ENCODE results near the gene SKIC8.
A peak's percentile ranks its signal among the peaks of the same experiment; 100 is the strongest.

SKIC8 gene

DNA sequence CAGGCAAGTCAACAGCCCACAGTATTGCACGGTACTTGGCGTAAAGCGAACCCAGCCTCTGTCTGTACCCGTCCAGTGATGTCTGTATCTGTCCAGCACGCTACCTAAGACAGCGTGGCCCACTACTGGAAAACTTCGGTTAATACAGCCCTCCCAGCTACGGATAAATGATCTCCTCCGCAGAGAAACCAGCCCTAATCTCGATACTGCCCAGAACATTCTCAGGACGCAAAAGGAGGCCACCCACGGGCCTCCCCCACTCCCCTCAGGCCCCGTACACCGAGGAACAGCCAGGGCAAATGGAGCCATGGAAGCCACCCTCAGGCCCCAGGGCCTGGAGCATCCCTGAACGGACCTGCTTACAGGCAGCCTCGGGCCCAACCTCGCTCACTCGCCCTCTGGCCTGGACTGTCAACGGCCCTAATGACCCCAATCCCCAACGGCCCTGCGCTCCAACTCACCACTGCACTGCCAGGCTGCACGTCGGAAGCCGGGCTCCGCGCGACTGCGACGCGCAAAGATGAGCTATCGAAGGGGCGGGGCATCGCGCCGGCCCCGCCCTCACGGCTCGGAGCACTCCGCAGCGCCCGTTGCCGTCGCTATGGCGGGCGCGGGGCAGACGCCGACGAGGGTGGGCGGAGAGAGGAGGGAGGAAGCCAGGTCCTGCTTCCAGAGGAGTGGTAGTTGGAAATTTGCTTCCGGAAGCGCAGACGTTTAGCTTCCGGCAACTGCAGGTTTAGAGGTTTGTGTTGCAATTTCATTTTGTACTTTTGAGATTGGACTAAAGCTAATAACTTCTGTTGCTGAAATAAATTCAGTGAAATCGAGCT is at the start of gene SKIC8:
TSS of gene SKIC8 (minus strand) at position 509 of the 830 bp plus-strand sequence. CDS start 3,923 bp downstream, outside the sequence.
- DNase-seq (ENCODE audit: low read depth in 1 of 2, low spot score in 1 of 2): peak; percentile 83 to 89

DNA sequence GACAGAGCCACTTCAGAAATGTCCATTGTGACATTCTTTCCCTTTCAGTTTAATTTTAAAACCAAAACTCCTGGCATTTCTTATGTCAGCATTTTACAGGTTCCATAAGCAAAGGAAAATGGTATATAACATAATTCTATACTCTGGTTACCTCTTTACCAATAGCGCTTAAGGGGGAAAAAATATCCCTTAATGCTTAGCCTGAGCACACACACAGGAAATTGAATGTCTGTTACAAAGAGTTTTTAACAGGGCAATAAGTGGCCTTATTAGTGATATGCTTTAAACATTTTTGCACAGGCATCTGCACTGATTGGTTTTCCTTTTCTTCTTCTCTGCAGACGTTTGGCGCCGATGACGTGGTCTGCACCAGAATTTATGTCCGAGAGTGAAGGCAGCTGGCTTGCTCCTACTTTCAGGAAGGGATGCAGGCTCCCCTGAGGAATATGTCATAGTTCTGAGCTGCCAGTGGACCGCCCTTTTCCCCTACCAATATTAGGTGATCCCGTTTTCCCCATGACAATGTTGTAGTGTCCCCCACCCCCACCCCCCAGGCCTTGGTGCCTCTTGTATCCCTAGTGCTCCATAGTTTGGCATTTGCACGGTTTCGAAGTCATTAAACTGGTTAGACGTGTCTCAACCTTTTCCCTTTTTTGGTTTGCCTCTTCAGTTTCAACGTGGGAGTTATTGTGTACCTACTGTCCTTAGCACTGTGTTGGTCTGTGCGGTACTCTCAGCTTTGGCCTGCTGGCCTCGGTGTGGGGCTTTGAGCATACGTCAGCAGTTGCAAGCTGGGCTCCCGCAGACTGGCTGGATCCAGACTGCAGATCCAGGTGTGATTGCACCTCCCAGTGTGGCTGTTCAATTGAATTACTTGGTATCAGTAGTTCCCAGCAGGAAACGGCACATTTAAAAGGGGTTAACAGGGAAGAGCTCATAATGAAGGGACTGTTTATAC is 48.5 kb upstream of the SKIC8 start:
- no peak for DNase-seq (ENCODE audit: low read depth in 1 of 2, low spot score in 1 of 2)

DNA sequence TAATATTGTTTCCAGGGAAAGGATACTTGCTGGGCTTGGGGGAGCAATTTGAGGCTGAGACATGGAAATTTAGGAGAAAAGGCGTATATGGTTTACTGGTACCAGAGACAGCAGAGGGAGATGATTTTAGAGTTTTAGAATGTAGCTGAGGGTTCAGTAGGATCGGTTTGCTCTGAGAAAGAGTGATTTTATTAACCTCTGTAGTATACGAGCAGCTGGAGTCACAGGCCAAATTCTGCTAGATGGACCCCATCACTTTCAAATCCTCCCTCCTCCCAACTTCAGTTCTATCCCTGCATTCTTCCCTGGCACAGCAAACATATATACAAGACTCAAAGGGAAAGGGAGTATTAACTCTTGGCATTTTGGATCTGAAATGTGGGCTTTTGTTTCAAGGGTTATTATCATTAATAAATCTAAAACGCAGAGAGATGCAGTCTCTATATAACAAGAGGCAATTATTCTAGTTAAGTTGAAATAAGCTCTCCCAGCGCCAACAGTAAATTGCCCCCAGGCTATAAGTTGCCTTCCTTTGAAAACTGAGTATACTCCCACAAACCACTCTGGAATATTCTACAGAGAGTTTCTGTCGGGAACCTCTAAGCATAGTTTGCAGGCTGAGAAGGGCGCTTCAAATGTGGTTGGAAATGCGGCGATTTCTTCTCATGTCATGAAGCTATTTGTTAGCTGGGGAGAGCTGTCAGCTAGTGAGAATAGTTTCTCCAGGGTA is 46.2 kb upstream of the SKIC8 start:
- DNase-seq (ENCODE audit: low read depth in 1 of 2, low spot score in 1 of 2): no peak

DNA sequence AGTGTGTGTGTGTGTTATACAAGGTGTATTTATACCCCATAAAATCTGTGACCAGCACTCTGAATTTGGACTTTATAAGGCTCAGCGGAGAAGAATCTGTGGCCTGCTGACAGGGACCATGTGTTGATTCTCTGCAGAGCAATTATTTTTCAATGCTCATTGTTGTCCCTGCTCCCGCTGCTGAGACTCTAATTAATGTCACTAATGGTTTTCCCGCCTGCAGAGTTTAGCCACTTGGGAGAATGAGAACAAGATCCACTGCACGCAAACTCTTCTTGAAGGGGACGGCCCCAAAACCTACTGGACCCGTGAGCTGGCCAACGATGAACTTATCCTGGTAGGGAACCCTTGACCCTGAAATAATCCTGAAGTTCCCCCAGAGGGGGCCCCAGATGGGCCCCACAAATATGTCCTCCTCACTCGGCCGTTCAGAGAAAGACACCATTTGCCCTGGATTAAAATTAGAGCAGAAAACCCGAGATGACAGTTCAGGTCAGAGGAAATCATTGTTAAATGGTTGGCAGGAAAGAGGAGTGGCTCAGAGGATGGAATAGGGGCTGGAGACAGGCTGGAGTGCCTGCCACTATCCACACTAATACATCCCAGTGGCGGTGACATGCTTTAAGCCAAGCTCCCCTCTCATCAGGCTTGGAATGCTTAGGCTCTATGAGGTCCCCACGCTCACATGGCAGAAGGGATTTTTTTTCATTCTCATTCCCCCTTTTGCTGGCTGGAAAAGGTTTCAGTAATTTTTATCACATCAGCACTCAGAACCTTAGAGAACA is 44.1 kb upstream of the SKIC8 start:
- no peak for DNase-seq (ENCODE audit: low read depth in 1 of 2, low spot score in 1 of 2)

DNA sequence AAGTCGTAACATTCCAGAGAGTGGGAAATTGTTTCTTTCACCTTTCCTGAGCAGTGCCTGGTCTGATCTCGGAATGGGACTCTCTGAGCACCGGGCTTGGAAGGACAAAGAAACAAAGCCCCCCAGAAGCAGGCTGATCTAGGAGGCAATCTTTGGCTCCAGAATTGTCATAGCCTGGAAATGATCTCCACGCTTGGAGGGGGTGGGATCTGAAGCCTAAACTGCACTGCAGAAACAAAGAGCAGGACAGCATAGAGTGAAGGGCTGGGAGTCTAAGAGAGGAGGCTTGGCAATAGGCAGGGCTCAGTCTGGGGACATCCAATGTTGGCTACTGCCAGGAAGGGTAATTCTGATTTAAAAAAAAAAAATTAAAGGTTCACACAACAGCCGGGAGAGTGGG is 42.6 kb upstream of the SKIC8 start:
- DNase-seq (ENCODE audit: low read depth in 1 of 2, low spot score in 1 of 2): no peak

DNA sequence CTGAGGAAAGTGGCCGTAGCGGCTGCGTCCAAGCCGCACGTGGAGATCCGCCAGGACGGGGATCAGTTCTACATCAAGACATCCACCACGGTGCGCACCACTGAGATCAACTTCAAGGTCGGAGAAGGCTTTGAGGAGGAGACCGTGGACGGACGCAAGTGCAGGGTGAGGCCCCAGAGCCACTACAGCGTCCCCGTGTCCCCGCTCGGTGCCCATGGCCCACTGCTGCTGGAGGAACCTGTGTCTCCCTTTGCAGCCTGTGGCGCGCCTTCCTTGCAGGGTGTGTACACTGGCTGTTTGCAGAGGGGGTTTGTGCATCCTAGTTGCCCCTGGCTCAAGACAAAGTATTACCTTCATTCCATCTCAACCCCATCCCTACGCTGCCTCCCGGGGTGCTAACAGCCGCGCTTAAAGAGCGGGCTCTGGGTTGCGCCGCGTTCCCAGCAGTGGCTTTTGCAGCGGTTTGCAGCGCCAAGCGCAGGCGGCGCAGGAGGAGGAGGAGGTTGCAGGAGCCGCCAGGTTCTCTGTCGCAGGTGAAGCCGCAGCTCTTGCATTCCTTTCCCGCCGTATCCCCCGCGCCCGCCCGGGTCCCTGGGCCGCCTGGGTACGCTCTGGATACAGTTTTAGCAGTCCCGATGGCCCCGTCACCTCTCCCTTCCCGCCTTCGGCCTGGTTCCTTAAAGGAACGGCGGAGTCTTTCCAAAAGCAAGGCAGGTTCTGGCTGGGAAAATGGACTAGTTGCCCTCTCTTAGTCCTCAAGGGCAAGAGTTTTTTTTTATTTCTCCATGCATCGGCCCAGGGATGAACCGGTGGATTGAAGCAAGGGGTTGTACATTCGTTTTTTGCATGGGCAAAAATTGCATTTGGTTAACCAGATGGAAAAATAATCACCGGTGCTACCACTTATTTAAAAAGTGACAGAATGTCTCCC is 41.9 kb upstream of the SKIC8 start:
- DNase-seq (ENCODE audit: low read depth in 1 of 2, low spot score in 1 of 2): no peak

DNA sequence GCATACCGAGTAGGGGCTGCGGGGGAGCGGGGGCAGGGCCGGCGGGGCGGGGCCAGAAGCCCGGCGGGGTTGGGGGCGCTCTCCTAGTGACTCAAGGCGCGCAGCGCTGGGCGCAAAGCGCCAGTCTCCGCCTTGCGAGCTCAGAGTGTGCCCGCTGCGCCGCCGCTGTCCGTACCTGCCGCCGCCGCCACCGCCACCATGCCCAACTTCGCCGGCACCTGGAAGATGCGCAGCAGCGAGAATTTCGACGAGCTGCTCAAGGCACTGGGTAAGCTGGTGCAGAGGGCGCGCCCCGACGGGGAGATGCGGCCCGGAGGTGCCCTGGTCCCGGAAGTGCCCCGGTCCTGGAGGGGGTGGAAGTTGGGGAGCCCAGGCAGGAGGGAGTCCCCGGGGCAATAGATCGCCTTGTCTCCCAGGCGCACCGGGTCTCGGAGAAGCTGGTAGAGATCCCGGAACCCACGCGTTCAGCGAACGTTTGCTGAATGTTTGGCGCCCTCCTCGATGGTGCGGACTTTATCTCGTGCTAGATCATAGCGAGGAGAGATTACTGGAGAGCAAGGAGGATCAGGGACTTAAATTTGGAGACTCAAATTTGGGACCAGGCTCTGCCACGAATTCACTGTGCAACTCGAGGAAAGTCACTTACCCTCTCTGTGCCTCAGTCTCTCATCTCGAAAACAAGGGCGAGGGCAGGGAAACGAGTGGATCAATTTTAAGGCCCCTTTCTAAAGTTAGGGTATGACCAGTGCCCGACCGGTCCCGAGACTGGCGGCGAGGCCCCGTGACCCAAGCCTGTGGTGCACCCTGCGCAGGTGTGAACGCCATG is 41.0 kb upstream of the SKIC8 start, which contains the start of gene CRABP1:
TSS of gene CRABP1 (plus strand) at position 123 of the 826 bp plus-strand sequence. CDS start at position 199, 76 bp downstream.
- DNase-seq (ENCODE audit: low read depth in 1 of 2, low spot score in 1 of 2): no peak

DNA sequence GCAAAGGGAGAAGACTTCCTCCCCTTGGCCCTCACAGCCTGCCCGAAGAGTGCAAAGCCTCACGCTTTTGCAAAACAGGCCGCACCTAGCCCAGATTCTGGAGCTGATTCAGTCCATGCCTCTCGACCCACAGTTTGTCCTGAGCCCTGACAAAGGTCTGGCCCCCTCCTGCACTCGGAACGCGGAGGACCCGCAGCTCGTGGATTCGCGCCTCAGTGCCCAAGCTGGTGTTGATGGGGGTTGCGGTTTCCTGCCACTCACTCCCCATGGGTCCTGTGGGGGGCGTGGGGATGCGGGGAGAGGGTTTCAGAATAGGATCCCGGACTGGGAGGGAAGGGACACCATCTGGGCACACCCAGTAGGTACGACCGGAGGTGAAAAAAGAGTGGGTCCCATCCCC is 40.1 kb upstream of the SKIC8 start:
- no peak for DNase-seq (ENCODE audit: low read depth in 1 of 2, low spot score in 1 of 2)

DNA sequence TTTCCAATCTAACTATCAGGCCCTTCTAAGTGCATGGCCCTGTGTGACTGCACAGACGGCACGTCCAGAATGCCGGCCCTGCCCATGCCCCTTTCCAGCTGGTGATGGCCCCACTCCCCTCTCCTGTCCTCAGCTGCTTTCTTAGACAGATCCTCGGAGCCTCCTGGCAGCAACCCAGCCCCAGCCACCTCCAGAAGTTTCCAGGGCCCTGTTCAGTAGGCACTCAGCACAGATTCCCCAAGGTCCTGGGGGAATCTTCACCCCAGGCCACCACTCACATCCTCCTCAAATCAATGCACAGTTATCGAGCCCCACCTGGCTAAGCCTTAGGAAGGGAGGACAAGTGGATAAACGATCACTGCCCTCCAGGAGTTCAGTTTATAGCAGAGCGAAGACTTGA is 39.4 kb upstream of the SKIC8 start:
- DNase-seq (ENCODE audit: low read depth in 1 of 2, low spot score in 1 of 2): no peak

DNA sequence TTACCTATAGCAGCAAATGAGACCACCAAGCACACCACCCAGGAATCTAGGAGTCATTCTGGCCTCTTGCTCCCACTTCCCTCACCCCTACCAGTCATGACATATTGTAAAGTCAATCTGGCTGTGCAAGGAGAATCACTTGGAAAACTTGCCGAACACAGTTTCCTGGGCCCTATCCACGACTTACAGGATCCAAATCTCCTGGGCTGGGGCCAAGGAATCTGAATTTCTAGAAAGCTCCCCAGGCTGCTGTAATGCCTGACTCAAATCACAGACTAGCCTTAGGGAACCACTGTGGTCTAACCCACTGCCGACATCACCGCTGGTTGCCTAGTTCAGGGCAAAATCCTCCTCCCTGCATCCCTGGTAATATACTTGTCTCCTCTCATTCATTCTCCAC is 36.6 kb upstream of the SKIC8 start:
- DNase-seq (ENCODE audit: low read depth in 1 of 2, low spot score in 1 of 2): no peak

DNA sequence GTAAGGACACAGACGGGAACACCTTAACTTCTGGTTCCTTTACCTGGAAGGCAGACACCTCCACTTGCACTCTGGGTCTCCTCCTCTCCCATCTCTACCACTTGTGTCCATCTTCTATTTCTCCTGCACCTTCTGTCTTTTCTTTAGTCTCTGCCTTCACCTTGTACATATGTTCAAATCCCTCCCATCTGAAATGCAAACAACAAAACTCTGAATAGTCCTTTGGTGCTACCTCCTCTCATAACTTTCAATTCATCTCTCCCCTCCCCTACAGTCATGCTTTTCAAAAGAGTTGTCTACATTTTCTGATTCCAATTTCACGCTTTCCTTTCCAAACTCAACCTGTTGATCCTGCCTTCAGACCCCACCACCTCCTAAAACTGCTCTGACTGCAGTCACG is 35.4 kb upstream of the SKIC8 start:
- DNase-seq (ENCODE audit: low read depth in 1 of 2, low spot score in 1 of 2): no peak

DNA sequence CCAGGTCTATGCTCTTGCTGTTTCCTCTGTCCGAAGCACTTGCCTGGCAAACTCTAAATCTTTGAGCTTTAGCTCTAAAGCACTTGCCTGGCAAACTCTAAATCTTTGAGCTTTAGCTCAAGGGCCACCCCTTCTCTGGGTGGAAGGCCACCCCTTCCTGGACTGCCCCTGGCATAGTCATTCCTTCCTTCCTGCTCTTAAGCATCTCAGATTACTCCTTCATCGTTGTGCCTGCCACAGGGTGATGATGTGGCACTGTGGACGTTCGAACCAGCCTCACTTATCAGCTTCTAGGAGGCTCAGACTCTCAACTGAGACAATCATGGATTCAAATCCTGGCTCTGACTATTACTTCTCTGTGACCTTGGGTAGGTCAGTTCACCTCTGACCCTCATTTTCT is 30.2 kb upstream of the SKIC8 start:
- no peak for DNase-seq (ENCODE audit: low read depth in 1 of 2, low spot score in 1 of 2)

DNA sequence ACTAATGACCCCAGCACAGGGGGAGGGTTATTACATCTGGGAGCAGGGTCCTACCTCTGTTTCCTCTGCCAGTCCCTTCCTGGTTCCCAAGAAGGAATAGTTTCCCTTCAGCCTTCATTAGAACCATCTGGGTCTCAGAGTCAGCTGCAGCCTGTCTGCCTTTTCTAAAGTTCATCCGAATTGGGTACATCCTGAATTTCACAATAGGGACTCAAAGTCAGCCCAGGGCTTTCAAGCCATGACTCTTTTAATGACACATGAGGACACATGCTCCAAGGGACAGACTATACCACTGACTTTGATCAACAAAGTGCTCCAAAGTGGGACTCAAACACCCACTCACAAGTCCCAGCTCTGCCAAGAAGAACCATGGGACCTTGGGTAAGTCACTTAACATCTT is 28.1 kb upstream of the SKIC8 start:
- DNase-seq (ENCODE audit: low read depth in 1 of 2, low spot score in 1 of 2): no peak

DNA sequence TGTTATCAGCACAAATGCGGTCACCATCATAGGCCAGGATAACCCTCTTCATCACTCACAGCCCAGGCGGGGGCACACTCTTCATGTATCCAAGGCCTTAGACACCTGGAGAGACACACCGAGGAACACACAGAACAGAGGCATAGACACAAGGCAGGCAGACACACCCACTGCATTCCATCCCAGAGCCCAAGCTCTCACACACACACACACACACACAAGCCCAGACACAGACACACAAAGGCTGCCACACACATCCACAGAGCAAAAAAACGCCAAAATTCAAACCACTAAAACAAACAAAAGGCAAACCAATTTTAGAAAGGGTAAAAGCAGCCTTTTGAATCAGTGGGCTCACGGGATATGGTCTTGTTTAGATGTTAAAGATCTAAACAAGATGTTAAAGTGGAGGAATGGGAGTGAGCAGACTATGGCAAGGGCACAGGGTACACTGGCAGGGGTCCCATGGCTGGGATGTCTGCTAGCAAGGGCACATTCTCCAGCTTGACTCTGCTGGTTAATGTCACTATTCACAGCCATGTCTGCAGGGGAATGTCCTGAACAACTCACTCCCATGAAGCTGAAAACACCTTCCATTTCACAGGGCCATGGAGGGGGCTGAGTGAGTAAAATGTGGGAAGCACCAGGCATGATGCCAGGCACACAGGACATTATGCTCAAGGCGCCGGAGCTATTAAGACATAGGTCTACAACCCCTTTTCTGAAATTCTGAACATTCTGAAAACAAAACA is 25.9 kb upstream of the SKIC8 start:
- no peak for DNase-seq (ENCODE audit: low read depth in 1 of 2, low spot score in 1 of 2)

DNA sequence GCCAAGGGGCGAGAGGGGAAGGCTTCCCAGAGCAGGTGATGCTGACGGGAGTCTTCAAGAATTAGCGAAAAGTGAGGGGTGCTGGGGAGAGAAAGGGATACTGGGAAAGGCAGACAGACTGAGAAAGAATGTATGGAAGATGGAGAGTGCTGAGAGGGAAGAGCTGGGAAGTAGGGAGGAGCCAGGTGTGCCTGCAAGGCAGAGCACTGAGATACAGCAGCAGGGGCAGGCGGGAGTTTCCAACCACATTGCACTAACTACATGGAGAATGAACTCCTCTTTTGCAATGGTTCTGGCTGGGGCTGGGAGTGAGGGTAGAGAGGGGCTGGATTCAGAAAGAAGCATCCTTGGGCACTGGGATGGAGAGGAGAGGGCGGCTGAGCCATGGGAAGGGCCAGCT is 24.7 kb upstream of the SKIC8 start:
- no peak for DNase-seq (ENCODE audit: low read depth in 1 of 2, low spot score in 1 of 2)

DNA sequence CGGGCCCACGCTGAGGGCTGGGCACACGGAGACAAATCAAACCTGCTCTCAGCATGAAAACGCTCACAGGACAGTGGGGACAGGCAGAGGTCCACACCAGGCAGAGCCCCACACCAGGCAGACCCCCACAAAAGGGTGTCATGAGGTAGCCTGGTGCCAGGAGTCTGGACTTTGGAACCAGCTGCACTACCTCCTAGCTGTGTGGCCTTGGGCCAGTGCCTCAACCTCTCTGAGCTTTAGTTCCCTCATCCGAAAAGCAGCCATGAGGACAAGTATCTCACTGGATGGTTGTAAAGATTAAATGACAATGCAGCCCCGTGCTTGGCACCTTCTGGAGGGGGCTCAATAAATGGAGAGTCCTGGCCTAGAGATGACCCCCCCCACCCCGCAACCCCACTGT is 24.3 kb upstream of the SKIC8 start:
- no peak for DNase-seq (ENCODE audit: low read depth in 1 of 2, low spot score in 1 of 2)

DNA sequence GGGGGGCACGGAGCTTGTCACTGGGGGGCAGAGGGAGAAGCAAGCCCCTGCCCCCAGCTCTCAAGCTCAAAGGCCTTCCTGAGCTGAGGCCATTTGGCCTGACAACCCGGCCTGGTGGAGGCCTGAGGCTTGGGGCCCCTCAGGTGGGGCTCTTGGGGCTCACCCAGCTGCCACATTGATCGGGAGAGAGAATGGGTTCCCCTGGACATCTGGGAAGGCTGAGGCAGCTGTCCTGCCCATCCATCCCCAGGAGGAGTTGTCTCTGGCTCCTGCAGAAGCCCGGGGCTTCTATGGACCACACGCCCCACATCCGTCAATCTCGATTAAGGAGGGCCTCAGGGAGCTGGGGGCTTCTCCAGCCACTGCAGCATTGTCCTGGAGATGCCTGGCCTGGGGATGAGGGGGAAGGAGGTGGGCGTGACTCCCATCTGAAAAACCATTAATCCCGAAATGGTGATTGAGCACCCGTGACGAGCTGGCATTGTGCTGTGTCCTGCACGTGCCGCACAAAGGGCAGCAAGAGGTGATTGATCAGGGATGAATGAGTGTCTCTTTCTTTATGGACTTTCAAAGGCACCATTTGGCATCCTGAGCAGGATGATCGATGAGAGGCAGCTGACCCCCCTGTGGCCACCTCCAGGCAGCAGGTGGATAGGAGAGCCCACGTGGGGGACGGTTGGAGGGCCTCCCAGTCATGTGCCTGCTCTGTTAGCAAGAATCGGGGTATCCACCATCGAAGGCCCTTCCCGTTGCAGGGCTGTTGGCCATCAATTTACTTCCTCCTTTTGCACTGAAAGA is 23.5 kb upstream of the SKIC8 start:
- no peak for DNase-seq (ENCODE audit: low read depth in 1 of 2, low spot score in 1 of 2)
